GM11168 (cell line): ENCODE measurements around the gene UBE4B.
"Not testable (repeated sequence)": the region's sequence is repeated elsewhere in the genome, so short reads cannot be mapped to it uniquely, and the experiment has no call there.

Experiments used
- in situ Hi-C: fragments of 300-500 bp; cut with MboI; formaldehyde crosslinking; loops from one replicate; pipeline ENCODE4 v1.12.0; 2022; ENCODE audit warnings: low sequenced_read_pairs; ENCODE audit not compliant: unreplicated experiment

UBE4B gene

DNA sequence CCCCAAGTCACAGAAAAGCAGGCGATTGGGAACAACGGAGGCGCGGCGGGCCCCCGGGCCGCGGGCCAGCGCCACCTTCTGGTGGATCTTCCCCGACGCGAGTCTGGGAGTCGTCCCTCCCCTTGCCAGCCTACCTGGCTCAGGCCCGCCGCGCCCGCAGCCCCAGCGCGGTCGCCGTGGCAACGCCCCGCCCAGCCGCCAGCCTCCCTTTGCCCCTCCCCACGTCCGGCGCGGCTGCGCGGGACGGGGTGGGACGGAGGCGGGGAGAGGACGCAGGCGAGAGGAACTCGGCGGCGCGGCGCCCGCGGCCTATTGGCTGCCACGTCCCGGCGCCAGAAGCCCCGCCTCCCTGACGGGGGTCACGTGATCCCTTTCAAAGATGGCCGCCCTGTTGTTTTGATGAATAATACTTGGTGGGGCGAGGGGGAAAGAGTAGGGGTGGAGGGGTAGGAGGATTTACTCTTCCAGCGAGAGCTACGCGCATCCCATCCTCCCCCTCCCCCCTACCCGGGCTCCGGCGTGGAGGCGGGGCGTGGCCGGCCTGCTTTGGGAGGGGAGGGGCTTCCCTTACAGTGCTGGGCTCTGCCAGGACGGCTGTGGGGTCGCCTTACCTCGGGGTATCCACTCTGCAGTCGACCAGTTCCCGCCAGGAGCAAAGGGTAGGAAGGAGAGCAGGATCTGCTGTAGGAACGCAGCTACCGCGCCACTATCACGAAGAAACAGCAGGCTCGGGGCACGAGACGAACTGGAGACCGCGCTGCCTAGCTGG lies at the start of gene UBE4B:
Gene UBE4B (plus strand): TSS at position 369 of the 769 bp plus-strand sequence. CDS start 713 bp downstream, outside the sequence.
- in situ Hi-C loops = no loop called here

DNA sequence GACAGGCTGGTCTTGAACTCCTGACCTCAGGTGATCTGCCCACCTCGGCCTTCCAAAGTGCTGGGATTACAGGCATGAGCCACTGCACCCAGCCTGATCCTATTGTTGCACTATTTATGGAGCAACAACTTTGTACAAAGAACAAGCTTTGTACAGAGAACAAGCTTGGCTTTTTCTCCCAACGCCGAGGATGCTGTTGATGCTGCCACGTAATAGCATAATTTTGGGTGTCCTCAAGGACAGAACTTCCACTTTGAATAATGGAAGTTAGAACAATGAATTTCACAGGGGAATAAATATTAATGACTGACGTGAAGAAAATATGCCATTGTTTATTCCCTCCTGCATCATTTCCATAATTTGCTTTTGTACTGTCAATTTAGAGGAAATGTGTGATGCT lies 48.5 kb upstream of the UBE4B start:
- in situ Hi-C loops = no loop called here

- in situ Hi-C loops = no loop called here
Measured at GRCh38 chr1:9985001-9985400, 47.8 kb upstream of the UBE4B start.

DNA sequence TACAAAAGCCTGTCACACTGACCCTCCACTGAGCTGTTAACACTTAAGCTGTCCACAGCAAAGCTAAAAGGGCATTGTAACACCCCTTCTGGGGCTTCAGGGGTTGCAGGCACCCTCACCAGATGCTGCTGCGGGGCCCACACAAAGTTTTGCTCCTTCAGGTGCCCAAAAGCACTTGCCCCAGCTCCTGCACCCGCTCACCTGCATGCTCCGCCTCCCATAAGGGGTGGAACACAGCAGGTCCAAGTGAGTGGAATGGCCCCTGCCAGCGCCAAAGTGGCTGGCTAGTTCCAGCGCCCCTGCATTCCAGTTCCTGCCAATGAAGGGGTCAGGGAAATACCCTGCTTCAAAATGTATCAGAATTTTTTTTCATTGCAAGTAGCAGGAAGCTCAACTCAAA lies 43.0 kb upstream of the UBE4B start:
- in situ Hi-C loops = no loop called here

GRCh38 chr1:9990944-9991343 lies 41.8 kb upstream of the UBE4B start:
- in situ Hi-C loops = no loop called here

DNA sequence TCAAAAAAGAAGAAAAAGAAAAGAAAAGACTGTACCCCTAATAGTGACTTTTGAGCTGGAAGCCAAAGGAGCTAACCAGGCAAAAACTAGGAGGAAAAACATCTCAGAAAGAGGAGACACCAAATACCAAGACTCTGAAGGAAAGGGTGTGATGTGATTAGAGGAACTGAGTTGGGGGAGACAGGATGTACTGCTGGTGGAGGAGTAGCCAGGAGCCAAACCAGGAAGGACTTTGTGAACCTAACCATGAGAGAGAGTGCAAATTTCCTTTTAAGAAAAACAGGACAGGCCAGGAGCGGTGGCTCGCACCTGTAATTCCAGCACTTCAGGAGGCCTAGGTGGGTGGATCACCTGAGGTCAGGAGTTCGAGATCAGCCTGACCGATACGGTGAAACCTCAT lies 39.8 kb upstream of the UBE4B start:
- in situ Hi-C loops = no loop called here

- in situ Hi-C loops = no loop called here
Measured at GRCh38 chr1:9993561-9994075, 39.1 kb upstream of the UBE4B start.

- in situ Hi-C loops = no loop called here
Measured at GRCh38 chr1:9996624-9997582, 35.9 kb upstream of the UBE4B start, which contains the start of gene RBP7. Gene RBP7 (plus strand): TSS chr1:9997228. CDS start chr1:9997259, 31 bp downstream.

DNA sequence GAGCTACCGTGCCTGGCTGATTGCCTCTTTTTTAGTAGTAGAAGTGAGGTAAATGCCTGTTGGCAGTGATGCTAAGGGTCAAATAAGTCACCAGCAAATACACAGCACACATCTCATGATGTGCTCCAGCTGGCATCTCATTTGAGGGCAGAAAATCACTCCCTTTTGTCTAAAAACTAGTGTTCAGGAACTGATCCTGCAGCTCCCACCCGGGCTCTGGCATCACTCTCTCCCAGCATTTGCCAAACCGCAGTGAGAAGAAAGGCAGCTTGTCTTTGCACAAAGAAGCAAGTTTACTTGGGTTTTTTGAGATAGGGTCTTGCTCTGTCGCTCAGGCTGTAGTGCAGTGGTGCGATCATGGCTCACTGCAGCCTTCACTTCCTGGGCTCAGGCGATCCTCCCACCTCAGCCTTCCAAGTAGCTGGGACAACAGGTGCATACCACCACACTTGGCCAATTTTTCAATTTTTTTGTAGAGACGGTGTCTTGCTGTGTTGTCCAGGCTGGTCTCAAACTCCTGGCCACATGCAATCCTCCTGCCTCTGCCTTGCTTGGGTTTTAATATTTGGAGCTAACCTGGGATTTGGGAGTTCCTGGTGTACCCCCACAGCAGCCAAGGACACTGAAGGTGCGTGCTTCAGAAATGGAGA lies 31.6 kb upstream of the UBE4B start:
- in situ Hi-C loops = no loop called here

DNA sequence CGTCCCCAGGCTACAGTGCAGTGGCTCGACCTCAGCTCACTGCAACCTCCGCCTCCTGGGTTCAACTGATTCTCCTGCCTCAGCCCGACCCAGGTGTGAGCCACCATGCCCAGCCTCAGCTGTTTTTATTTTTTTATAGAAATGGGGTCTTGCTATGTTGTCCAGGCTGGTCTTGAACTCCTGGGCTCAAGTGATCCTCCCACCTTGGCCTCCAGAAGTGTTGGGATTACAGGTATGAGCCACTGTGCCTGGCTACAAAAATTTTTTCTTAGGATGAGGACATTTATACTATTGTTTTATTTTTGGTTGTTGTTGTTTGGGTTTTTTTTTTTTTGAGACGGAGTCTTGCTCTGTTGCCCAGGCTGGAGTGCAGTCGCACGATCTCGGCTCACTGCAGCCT lies 27.5 kb upstream of the UBE4B start:
- in situ Hi-C loops = not testable (repeated sequence)

GRCh38 chr1:10007169-10007568 lies 25.6 kb upstream of the UBE4B start:
- in situ Hi-C loops = no loop called here

DNA sequence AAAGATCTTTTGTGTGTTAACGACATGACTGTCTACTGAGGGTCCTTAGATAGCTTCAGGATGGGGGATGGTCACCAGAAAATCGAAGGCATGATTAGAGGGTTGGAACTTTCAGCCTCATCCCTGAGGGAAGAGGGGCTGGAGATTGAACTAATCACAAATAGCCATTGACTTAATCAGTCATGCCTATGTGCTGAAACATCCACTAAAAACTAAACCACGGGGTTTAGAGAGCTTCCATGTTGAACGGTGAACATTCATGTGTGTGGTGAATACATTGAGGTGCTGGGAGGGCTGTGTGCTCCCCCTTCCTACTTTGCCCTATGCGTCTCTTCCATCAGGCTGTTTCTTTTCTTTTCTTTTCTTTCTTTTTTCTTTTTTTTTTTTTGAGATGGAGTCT lies 18.7 kb upstream of the UBE4B start:
- in situ Hi-C loops = no loop called here

DNA sequence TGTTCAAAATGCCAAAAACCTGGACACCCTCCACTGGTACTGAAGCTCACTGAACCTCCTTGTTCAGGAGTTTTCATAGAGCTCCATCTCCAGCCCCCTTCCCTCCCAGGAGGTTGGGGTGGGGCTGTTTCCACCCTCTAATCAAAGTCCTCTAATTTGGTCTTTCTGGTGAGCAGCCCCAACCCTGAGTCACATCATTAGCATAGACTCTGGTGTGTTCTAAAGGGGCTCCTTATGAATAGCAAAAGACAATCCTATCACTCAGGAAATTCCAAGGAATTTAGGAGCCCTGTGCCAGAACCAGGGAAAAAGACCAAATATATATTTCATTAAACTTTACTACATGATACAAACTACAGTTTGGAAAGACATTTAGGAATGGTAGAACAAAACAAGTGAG lies 13.2 kb upstream of the UBE4B start:
- in situ Hi-C loops = no loop called here

DNA sequence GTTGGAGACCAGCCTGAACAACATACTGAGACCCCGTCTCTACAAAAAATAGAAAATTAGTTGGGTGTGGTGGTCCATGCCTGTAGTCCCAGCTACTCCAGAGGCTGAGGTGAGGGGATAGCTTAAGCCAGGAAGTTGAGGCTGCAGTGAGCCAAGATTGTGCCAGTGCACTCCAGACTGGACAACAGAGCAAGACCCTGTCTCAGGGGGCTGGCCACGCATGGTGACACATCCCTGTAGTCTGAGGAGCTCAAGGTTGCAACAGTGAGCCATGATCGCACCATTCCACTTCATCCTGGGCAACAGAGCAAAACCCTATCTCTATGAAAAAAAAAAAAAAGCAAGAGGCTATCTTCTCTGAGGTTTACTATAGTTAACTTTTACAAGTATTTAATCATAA lies 12.7 kb upstream of the UBE4B start:
- in situ Hi-C loops = loop anchor here (10.0 kb wide), 1 partner anchor 135 kb away; no protein-coding TSS in a partner anchor

DNA sequence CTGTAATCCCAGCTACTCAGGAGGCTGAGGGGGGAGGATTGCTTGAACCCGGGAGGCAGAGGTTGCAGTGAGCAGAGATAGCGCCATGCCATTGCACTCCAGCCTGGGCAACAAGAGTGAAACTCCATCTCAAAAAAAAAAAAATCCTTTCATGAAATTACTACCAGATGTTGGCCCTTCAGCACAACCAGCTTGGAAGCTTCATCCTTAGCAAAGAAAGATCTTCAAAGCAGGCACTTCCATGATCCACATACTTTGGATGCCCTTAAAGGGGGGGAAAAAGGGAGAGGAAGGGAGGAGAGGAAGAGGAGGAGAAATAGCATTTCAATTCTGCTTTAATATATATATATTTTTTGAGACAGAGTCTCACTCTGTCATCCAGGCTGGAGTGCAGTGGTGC lies 12.1 kb upstream of the UBE4B start:
- in situ Hi-C loops = loop anchor here (10.0 kb wide), 1 partner anchor 136 kb away; no protein-coding TSS in a partner anchor

GRCh38 chr1:10021992-10022391 lies 10.8 kb upstream of the UBE4B start:
- in situ Hi-C loops = loop anchor here (10.0 kb wide), 1 partner anchor 137 kb away; no protein-coding TSS in a partner anchor

GRCh38 chr1:10022656-10023055 lies 10.1 kb upstream of the UBE4B start:
- in situ Hi-C loops = loop anchor here (10.0 kb wide), 1 partner anchor 138 kb away; no protein-coding TSS in a partner anchor

DNA sequence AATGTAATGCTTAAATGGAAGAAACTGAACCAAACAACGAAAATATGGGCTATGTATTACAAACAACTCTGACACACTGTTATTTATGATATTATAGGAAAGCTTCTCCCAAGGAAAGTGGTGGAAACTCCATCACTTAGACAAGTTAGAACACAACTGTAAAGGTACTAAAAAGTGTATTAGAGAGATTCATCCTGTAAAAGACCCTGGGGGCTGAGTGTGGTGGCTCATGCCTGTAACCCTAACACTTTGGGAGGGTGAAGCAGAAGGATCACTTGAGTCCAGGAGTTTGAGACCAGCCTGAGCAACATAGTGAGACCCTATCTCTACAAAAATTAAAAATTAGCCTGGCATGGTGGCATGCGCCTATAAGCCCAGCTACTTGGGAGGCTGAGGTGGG lies 7.4 kb upstream of the UBE4B start:
- in situ Hi-C loops = loop anchor here (10.0 kb wide), 1 partner anchor 141 kb away; no protein-coding TSS in a partner anchor

DNA sequence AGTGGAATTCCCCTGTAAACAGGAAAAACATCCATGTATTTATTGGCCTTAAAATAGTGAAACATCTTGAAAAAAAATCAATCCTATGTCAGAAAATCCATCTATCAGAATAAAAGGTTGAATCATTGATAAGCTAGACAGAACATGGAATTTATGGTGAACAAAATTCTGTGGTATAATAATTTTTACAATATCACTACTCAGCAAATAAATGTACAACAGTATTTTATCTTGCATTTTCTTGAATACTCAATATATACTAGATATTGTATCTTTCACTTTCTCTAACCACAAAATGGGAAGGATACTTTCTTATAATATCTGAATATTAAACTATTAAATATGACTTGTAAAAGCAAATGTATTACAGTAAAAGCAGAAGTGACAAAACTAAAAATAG lies 5.7 kb upstream of the UBE4B start:
- in situ Hi-C loops = loop anchor here (10.0 kb wide), 1 partner anchor 142 kb away; no protein-coding TSS in a partner anchor

GRCh38 chr1:10028956-10029500 lies 3.7 kb upstream of the UBE4B start:
- in situ Hi-C loops = loop anchor here (10.0 kb wide), 1 partner anchor 144 kb away; no protein-coding TSS in a partner anchor
